Measurements from ENCODE around the gene CPN2. TPM values are rescaled to one million over a fixed set of nuclear protein-coding genes. Genes with fewer than 3 reads are reported as not detected.
A peak's percentile ranks its signal among the peaks of the same experiment; 100 is the strongest.

CPN2 gene
- total RNA-seq, 1 experiment from 2014 or later: not detected

GRCh38 chr3:194375473-194376240 lies 24.5 kb upstream of the CPN2 start:
- Histone ChIP-seq H3K36me3 (no peaks in the 10 kb centered on the region), H3K4me1 (replicated peaks) (peaks cover 5% of the 10 kb centered on the region), H3K27me3 (replicated peaks) (no peaks in the 10 kb centered on the region), H3K27ac (no peak overlapping the region), H3K9me3 (replicated peaks) (no peaks in the 10 kb centered on the region), H3K4me3 (no peak overlapping the region)
- DNase-seq (ENCODE audit: low read depth in 1 of 2, low spot score in 2 of 2): no peak

GRCh38 chr3:194374935-194375334 lies 23.8 kb upstream of the CPN2 start:
- Histone ChIP-seq H3K36me3 (no peaks in the 10 kb centered on the region), H3K4me1 (replicated peaks) (peaks cover 13% of the 10 kb centered on the region), H3K27me3 (replicated peaks) (no peaks in the 10 kb centered on the region), H3K4me3 (no peak overlapping the region), H3K27ac (no peak overlapping the region), H3K9me3 (replicated peaks) (no peaks in the 10 kb centered on the region)
- DNase-seq (ENCODE audit: low read depth in 1 of 2, low spot score in 2 of 2): no peak

DNA sequence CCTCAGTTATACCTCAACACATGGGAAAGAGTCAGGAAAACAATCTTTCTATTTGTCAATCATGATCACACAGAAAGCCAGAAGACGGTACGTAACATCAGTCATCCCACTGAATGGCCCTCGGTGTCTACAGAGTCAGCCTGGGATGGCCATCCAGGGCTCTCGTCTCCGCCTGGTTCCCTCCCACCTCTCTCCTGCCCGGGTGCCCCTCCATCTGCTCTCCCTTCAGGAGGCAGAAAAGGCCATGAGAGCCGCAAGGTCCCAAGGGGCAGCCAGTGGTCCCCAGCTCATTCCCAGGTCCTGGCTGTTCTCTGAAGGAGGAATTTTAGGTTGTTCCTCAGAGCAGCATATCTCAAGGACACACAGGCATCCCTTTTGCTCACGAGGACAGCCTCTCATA lies 22.8 kb upstream of the CPN2 start:
- H3K4me3 ChIP-seq: no peak overlapping the region
- H3K9me3 ChIP-seq (replicated peaks): no peaks in the 10 kb centered on the region
- H3K4me1 ChIP-seq (replicated peaks): peaks cover 23% of the 10 kb centered on the region
- H3K27me3 ChIP-seq (replicated peaks): no peaks in the 10 kb centered on the region
- no peaks in the 10 kb centered on the region for H3K36me3 ChIP-seq
- H3K27ac ChIP-seq: no peak overlapping the region
- no peak for DNase-seq (ENCODE audit: low read depth in 1 of 2, low spot score in 2 of 2)

- Histone ChIP-seq H3K4me1 (replicated peaks) (peaks cover 32% of the 10 kb centered on the region), H3K27me3 (replicated peaks) (no peaks in the 10 kb centered on the region), H3K27ac (no peak overlapping the region), H3K36me3 (no peaks in the 10 kb centered on the region), H3K9me3 (replicated peaks) (no peaks in the 10 kb centered on the region), H3K4me3 (no peak overlapping the region)
- DNase-seq (ENCODE audit: low read depth in 1 of 2, low spot score in 2 of 2): no peak
Measured at GRCh38 chr3:194373028-194373427, 21.9 kb upstream of the CPN2 start.

GRCh38 chr3:194370753-194371152 lies 19.6 kb upstream of the CPN2 start:
- H3K27me3 ChIP-seq (replicated peaks): no peaks in the 10 kb centered on the region
- H3K4me1 ChIP-seq (replicated peaks): peaks cover 32% of the 10 kb centered on the region
- H3K36me3 ChIP-seq: no peaks in the 10 kb centered on the region
- H3K27ac ChIP-seq: peak overlapping the region; percentile 30; the same call in 1 of the 2 replicates
- no peaks in the 10 kb centered on the region for H3K9me3 ChIP-seq (replicated peaks)
- DNase-seq (ENCODE audit: low read depth in 1 of 2, low spot score in 2 of 2): peak in 1 of 2 experiments; percentile 31
- no peak overlapping the region for H3K4me3 ChIP-seq

- Histone ChIP-seq H3K27ac (peak within 1 kb of the TSS; percentile 30; the same call in 1 of the 2 replicates), H3K4me1 (replicated peaks) (peaks cover 42% of the 10 kb centered on the region), H3K9me3 (replicated peaks) (no peaks in the 10 kb centered on the region), H3K36me3 (no peaks in the 10 kb centered on the region), H3K27me3 (replicated peaks) (no peaks in the 10 kb centered on the region), H3K4me3 (no peak within 1 kb of the TSS)
- peak; percentile 49 to 79 for DNase-seq (ENCODE audit: low read depth in 1 of 2, low spot score in 2 of 2)
Measured at GRCh38 chr3:194369522-194370279, 18.6 kb upstream of the CPN2 start, which contains the start of gene LRRC15. LRRC15 (minus strand) TSS chr3:194369743; CDS start chr3:194361043, 8,700 bp downstream.

- Histone ChIP-seq H3K27ac (no peak overlapping the region), H3K4me3 (no peak overlapping the region), H3K27me3 (replicated peaks) (no peaks in the 10 kb centered on the region), H3K4me1 (replicated peaks) (peaks cover 49% of the 10 kb centered on the region), H3K9me3 (replicated peaks) (no peaks in the 10 kb centered on the region), H3K36me3 (no peaks in the 10 kb centered on the region)
- no peak for DNase-seq (ENCODE audit: low read depth in 1 of 2, low spot score in 2 of 2)
Measured at GRCh38 chr3:194368918-194369317, 17.8 kb upstream of the CPN2 start.

DNA sequence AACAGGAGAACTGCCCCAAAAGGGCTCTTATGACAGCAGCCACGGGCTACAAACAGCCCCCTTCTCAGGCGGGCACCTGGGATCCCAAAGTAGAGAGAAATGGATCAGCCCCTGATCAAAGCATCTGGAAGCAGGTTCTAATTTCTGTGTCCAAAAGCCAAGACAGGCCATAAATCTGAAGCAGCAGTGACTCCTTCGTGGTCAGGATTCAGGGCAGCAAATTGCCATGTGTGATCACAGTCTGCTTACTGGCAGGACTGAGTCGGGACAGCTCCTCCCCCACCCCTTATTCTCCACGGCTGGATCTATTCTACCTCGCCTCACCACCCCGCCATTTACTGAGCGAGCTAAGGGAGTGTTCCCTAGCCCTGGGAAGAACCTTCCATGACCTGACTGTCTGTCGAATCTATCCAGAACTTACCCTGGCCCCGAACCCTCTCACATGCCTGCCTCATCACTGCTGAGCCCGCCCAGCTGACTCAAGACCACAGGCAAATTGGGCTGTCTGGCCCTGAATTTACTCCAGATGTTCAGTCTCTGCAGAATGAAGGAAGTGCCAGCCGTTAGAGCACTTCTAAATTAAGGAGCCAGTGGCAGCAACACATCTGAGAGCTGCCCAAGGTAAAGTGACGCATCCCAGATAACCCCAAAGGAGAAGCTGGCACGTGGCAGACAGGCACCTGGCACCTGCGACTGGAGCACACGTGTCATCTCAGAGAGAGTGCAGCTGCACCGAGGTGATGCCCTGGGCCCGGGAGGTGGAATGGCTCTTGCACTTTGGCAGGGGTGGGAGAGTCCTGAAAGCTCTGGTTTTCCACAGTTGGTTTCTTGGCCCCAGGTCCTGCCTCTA lies 17.1 kb upstream of the CPN2 start:
- Histone ChIP-seq H3K27me3 (replicated peaks) (no peaks in the 10 kb centered on the region), H3K4me3 (no peak overlapping the region), H3K9me3 (replicated peaks) (no peaks in the 10 kb centered on the region), H3K27ac (no peak overlapping the region), H3K4me1 (replicated peaks) (peaks cover 49% of the 10 kb centered on the region), H3K36me3 (no peaks in the 10 kb centered on the region)
- no peak for DNase-seq (ENCODE audit: low read depth in 1 of 2, low spot score in 2 of 2)

DNA sequence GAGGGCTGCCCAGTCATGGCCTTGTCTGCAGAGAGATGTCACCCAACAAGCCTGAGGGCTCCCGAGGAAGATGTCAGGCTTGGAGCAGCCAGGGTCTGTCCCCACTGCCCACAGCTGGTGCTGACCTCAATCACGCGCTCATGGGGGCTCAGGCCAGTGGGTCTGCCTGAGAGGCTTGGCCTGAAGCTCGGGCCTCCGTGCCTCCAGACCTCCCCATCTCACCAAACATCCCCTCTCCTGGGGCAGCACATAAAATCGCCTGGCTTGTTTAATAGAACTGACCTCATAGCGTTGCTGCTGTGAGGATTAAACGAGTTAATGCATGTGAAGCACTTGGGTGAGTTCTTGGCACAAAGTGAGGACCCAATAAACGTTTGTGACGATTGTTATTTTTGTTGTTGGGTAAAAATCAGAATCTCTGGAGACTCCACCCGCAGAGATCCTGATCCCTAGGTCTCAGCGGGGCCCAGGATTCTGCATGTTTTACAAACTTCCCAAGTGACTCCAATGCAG lies 14.9 kb upstream of the CPN2 start:
- Histone ChIP-seq H3K27me3 (replicated peaks) (no peaks in the 10 kb centered on the region), H3K9me3 (replicated peaks) (no peaks in the 10 kb centered on the region), H3K36me3 (no peaks in the 10 kb centered on the region), H3K4me1 (replicated peaks) (peaks cover 47% of the 10 kb centered on the region), H3K27ac (no peak overlapping the region), H3K4me3 (no peak overlapping the region)
- DNase-seq (ENCODE audit: low read depth in 1 of 2, low spot score in 2 of 2): no peak

DNA sequence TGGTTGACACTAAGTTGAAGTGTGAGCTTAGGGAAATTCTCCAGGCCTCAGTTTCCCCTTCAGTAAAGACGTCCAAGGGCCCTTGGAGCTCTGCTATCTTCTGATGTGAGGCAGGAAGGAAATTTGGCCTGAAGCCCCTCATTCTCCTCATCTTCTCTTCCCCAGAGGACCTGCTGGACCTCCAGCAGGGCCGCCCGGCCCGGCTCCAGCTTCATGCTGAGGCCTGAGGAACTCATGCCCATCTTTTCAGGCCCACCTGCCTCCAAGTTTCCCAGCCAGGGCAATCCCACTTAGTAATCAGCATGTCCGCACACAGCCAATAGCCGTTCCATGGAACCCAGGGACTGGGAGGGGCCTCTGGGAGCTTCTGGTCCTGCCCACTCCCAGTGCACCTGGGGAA lies 14.4 kb upstream of the CPN2 start:
- Histone ChIP-seq H3K27me3 (replicated peaks) (no peaks in the 10 kb centered on the region), H3K27ac (no peak overlapping the region), H3K4me3 (no peak overlapping the region), H3K4me1 (replicated peaks) (peaks cover 42% of the 10 kb centered on the region), H3K36me3 (no peaks in the 10 kb centered on the region), H3K9me3 (replicated peaks) (no peaks in the 10 kb centered on the region)
- no peak for DNase-seq (ENCODE audit: low read depth in 1 of 2, low spot score in 2 of 2)

- Histone ChIP-seq H3K27me3 (replicated peaks) (no peaks in the 10 kb centered on the region), H3K4me1 (replicated peaks) (peaks cover 35% of the 10 kb centered on the region), H3K4me3 (no peak overlapping the region), H3K36me3 (no peaks in the 10 kb centered on the region), H3K9me3 (replicated peaks) (no peaks in the 10 kb centered on the region), H3K27ac (no peak overlapping the region)
- DNase-seq (ENCODE audit: low read depth in 1 of 2, low spot score in 2 of 2): peak; percentile 49 to 66
Measured at GRCh38 chr3:194364652-194365434, 13.7 kb upstream of the CPN2 start.

DNA sequence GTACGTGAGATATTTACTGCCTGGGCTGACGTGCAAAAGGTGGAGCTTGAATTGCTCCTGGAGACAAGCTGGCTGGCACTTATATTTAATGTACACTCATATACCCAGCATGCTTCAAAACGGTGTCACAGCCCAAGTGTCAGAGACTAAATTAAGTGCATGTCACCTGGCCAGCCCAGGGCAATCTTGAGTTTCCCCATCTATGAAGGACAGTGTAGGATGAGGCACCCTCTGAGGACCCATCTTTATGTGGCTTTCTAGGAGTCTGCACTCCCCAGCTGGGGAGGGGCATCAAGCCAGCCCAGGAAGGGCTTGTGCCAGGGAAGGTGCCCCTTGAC lies 13.2 kb upstream of the CPN2 start:
- DNase-seq (ENCODE audit: low read depth in 1 of 2, low spot score in 2 of 2): no peak
- H3K36me3 ChIP-seq: no peaks in the 10 kb centered on the region

DNA sequence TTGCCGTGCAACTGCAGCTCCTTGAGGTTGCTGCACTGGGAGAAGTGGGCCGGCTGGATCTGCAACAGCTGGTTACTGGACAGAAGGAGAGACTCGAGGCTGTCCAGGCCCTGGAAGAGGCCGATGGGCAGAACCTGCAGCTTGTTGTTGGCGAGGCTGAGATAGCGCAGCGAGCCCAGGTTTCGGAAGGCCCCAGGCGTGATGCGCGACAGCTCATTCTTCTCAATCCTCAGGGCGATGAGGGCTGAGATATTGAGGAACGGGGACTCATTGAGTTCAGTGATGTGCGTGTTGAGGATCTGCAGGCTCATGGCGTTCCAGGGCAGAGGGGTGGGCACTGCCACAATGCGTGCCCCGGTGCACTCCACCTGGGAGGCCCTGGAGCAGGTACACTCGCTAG lies 9.4 kb upstream of the CPN2 start:
- Histone ChIP-seq H3K27ac (no peak overlapping the region), H3K4me3 (no peak overlapping the region), H3K27me3 (replicated peaks) (no peaks in the 10 kb centered on the region)

More for the DNA sequence above, 13.2 kb upstream of the CPN2 start:
- no peaks in the 10 kb centered on the region for H3K9me3 ChIP-seq (replicated peaks)
- no peak overlapping the region for H3K4me3 ChIP-seq
- H3K4me1 ChIP-seq (replicated peaks): peaks cover 30% of the 10 kb centered on the region
- no peak overlapping the region for H3K27ac ChIP-seq
- H3K27me3 ChIP-seq (replicated peaks): no peaks in the 10 kb centered on the region

More for the DNA sequence above, 9.4 kb upstream of the CPN2 start:
- no peak for DNase-seq (ENCODE audit: low read depth in 1 of 2, low spot score in 2 of 2)
- H3K4me1 ChIP-seq (replicated peaks): peaks cover 15% of the 10 kb centered on the region
- H3K36me3 ChIP-seq: no peaks in the 10 kb centered on the region
- H3K9me3 ChIP-seq (replicated peaks): no peaks in the 10 kb centered on the region
